Choroid plexus epithelial cell (primary cell): ENCODE data around the gene ASTN2.

Experiments
- DNase-seq: peaks from one replicate; pipeline ENCODE4 v3.0.0-alpha.2; 2010; ENCODE audit warnings: low read depth
- H3K4me3 ChIP-seq: 2 replicates; pipeline ENCODE4 v1.5.1; 2011; ENCODE audit warnings: low read depth, mild to moderate bottlenecking, control low read depth, low read length, moderate library complexity
- CTCF ChIP-seq: conservative IDR thresholded peaks from 2 replicates; pipeline ENCODE4 v1.5.1; 2011; ENCODE audit warnings: low read depth, mild to moderate bottlenecking, control low read depth, inconsistent platforms, low read length, moderate library complexity

The ASTN2 gene

GRCh38 chr9:116987721-116988485, 427.0 kb downstream of the ASTN2 start:
- H3K4me3 ChIP-seq: no peak overlapping the region
- TF ChIP-seq CTCF: no peak
- no peak for DNase-seq

DNA sequence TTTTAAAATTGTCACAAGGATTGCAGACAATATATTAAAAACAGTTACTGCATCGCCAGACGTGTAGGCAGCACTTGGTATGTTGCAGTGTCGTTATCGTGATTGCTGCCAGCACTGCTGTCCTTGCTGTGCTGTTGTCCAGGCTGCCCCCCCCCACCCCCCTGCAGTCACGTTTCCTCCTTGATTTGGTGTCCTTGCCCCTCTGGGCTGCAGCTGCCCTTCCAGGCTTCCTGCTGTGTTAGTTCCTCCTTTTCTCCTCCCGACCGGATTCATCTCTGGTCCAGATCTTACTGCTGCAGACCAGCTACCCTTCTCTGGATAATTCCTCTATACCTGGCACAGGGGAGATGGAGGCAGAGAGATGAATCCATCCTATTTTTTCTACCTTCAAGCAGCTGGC, 428.8 kb downstream of the ASTN2 start:
- no peak for DNase-seq
- H3K4me3 ChIP-seq: no peak overlapping the region
- no peak for TF ChIP-seq CTCF

DNA sequence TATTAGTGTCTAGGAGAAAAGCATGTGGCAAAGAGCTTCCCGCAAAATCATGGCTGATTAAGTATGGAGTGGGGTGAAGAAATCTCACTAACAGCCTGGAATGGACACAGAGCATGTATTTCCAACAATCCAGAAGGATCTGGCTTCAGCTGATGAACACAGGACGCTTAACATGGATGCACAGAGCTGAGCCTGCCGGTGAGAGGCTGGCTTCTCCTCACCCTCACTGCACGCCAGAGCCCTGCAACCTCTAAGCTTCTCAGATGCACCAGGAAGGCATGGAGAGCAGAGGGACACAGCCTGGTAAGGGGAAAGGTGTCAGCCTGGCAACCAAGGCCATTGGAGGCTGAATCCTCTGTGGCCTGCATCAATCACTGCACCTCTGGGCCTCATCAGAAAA, 429.3 kb downstream of the ASTN2 start:
- no peak for DNase-seq
- no peak for TF ChIP-seq CTCF

DNA sequence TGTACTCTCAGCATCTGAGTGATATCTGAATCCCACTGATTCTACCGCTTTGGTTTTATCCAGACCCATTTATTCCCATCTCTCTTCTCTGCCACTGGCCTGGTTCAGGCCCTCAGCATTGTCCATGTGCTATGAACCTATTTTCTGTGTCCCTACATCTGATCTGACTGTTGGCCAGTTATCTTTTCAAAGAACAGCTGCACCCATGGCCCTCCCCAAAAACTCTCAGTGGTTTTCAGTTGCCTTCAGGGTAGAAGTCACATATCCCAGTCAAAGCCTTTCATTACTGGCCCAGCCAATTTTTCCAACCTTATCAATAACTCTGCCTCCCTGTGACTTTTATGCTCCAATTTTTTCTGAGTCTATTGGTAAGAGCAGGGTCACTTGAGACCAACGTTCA, 430.7 kb downstream of the ASTN2 start:
- DNase-seq: no peak

More for the DNA sequence above, 429.3 kb downstream of the ASTN2 start:
- H3K4me3 ChIP-seq: no peak overlapping the region

DNA sequence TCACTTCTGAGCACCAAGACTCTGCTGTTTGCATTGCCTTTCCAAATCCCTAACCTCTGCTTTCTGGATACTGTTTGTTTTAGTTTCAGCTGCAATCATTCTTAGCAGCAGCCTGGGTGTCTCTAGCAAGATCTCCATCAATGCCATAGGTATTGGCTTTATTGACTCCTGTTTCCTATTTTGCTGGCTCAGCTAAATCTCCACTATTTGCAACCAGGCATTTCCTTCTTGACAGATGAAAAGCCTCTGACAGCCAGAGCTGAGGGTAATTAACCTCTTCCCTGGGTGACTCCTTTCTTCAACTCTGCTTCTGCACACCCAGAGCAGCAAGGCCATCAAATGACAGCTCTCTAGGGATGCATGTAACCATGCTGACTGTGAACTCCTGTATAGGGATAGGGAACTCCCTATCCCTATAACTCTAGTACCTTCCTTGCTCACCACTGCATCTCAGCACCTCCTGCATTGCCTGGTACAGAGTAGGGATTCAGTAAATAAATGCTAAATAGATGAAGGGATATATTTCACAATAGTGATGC, 434.2 kb downstream of the ASTN2 start:
- no peak for TF ChIP-seq CTCF
- no peak overlapping the region for H3K4me3 ChIP-seq
- no peak for DNase-seq

More for the DNA sequence above, 430.7 kb downstream of the ASTN2 start:
- no peak for TF ChIP-seq CTCF
- no peak overlapping the region for H3K4me3 ChIP-seq

- H3K4me3 ChIP-seq: no peak overlapping the region
These were observed 435.4 kb downstream of the ASTN2 start for GRCh38 chr9:116979456-116979855.

More at GRCh38 chr9:116979456-116979855, 435.4 kb downstream of the ASTN2 start:
- TF ChIP-seq CTCF: no peak
- DNase-seq: no peak
